ENCODE data around the gene EPPIN.

DNA sequence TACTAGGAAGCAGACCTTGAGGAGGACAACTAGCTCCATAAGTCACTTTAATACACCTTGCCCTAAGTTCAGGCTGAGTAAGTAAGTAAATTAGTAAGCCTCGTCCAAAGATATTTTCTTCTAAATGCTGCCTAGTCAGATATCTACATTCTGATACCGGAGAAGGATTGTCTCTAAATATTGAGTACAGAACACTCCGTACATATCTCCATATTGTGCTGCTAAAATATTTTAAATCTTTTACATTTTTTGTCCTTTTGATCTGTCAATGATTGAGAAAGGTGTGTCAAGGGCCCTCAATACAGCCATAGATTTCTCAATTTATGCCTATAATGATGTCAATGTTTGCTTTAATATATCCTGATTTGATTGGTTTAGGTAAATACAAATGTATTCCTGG, 28.7 kb upstream of the EPPIN start:
- TF ChIP-seq, protein P1, sequence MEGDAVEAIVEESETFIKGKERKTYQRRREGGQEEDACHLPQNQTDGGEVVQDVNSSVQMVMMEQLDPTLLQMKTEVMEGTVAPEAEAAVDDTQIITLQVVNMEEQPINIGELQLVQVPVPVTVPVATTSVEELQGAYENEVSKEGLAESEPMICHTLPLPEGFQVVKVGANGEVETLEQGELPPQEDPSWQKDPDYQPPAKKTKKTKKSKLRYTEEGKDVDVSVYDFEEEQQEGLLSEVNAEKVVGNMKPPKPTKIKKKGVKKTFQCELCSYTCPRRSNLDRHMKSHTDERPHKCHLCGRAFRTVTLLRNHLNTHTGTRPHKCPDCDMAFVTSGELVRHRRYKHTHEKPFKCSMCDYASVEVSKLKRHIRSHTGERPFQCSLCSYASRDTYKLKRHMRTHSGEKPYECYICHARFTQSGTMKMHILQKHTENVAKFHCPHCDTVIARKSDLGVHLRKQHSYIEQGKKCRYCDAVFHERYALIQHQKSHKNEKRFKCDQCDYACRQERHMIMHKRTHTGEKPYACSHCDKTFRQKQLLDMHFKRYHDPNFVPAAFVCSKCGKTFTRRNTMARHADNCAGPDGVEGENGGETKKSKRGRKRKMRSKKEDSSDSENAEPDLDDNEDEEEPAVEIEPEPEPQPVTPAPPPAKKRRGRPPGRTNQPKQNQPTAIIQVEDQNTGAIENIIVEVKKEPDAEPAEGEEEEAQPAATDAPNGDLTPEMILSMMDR (IDR thresholded peaks at IDR 0.05): no peak
- TF ChIP-seq EZH2 (IDR thresholded peaks at IDR 0.05; ENCODE audit: borderline replicate concordance, insufficient read depth, low read depth, low read length, poor library complexity, severe bottlenecking): no peak

Data from B cell (primary cell).